ENCODE data around the gene OLIG3. TPM values are rescaled to one million over a fixed set of nuclear protein-coding genes. Genes with fewer than 3 reads are reported as not detected.

OLIG3 gene
- total and polyA plus RNA-seq, 2 of the 8 experiments (the other 6 are each of a cell fraction or from before 2014, with no cell fraction given) = 0.60 to 1.3 TPM

- no peak overlapping the region for H3K4ac ChIP-seq (replicated peaks; ENCODE audit: insufficient read length, low read depth, low read length)
- peaks cover 0 to 5% (median 4%) of the 10 kb centered on the region in 4 experiments; a peak in 4 of 7 replicates for H3K4me1 ChIP-seq (replicated peaks in 1 of 4; ENCODE audit: control insufficient read depth in 3 of 4, insufficient read depth in 4 of 4, low read length in 3 of 4)
- WGBS, 2 experiments (ENCODE audit: extremely low coverage in 1 of 2, insufficient coverage in 1 of 2, insufficient read length in 1 of 2, insufficient replicate concordance in 2 of 2, low coverage in 1 of 2, low lambda C conversion rate in 2 of 2, missing lambda C conversion rate in 1 of 2) = 97% methylated on average over 3 of the region's 3 CpGs; no CpG with 5 or more reads in 1 of the 2 experiments
- H3K36me3 ChIP-seq (ENCODE audit: control insufficient read depth in 2 of 4, insufficient read depth in 4 of 4, low read length in 3 of 4) = no peaks in the 10 kb centered on the region
- H2BK12ac ChIP-seq (ENCODE audit: low read depth, low read length) = no peak overlapping the region
- no peaks in the 10 kb centered on the region for H4K20me1 ChIP-seq (replicated peaks in 1 of 2; ENCODE audit: control insufficient read depth in 1 of 2, insufficient read depth in 2 of 2, low read length in 2 of 2)
- no peaks in the 10 kb centered on the region for H3K9me3 ChIP-seq (ENCODE audit: insufficient read depth in 2 of 2, low read depth in 1 of 2, low read length in 1 of 2)
- no peak for FAIRE-seq
- ChIA-PET POLR2A (ENCODE audit: partially characterized antibody) (no interaction called here), CTCF (ENCODE audit: partially characterized antibody) (interaction anchor here (9.0 kb wide), 1 partner anchor 117 kb away, joined by 55 read pairs; no protein-coding TSS in a partner anchor)
- H3K27me3 ChIP-seq (replicated peaks in 1 of 4; ENCODE audit: control insufficient read depth in 3 of 4, extremely low read depth in 1 of 4, insufficient read depth in 3 of 4, low read length in 3 of 4) = peaks cover 0 to 1% (median 0%) of the 10 kb centered on the region in 4 experiments; a peak in 2 of 7 replicates
- H3K27ac ChIP-seq (ENCODE audit: low read depth, low read length) = no peak overlapping the region
- no peak overlapping the region for H4K5ac ChIP-seq (ENCODE audit: insufficient read length, low read depth, low read length)
- H3K79me1 ChIP-seq (ENCODE audit: low read depth, low read length) = no peaks in the 10 kb centered on the region
- H3K4me3 ChIP-seq (ENCODE audit: extremely low read depth in 1 of 4, insufficient read depth in 2 of 4, low read depth in 3 of 4, low read length in 4 of 4) = no peak overlapping the region
- H3K4me2 ChIP-seq (ENCODE audit: insufficient read depth in 1 of 2, low read depth in 2 of 2, low read length in 2 of 2) = no peak overlapping the region
- H3K9ac ChIP-seq (replicated peaks in 1 of 4; ENCODE audit: extremely low read depth in 1 of 4, low read depth in 3 of 4, low read length in 3 of 4) = no peak overlapping the region
- no peaks in the 10 kb centered on the region for H3K23me2 ChIP-seq (ENCODE audit: low read depth, low read length)
- H4K8ac ChIP-seq (ENCODE audit: extremely low read depth, insufficient read depth, low read length) = no peak overlapping the region
- no peak for DNase-seq (ENCODE audit: low read depth in 1 of 2, low spot score in 2 of 2)
- no peak overlapping the region for H3K18ac ChIP-seq (ENCODE audit: extremely low read depth, low read length)
- H2BK5ac ChIP-seq (ENCODE audit: low read depth, low read length) = no peak overlapping the region
- H2AFZ ChIP-seq (ENCODE audit: low read length) = no peak overlapping the region
- H4K91ac ChIP-seq (replicated peaks; ENCODE audit: insufficient read length, low read length) = no peak overlapping the region
- H3K79me2 ChIP-seq (ENCODE audit: control insufficient read depth in 1 of 2, insufficient read depth in 2 of 2, low read length in 2 of 2) = no peaks in the 10 kb centered on the region
- no peak overlapping the region for H2BK120ac ChIP-seq (replicated peaks; ENCODE audit: low read depth, low read length)
- no peak overlapping the region for H3K14ac ChIP-seq (ENCODE audit: insufficient read length)
- no peak overlapping the region for H2AK5ac ChIP-seq (ENCODE audit: low read depth, low read length)
- H2BK20ac ChIP-seq (ENCODE audit: low read length) = no peak overlapping the region
- no peak overlapping the region for H2BK15ac ChIP-seq (ENCODE audit: low read length)
- no peak overlapping the region for H3K56ac ChIP-seq (replicated peaks; ENCODE audit: insufficient read length, low read depth, low read length)
- H3K23ac ChIP-seq (ENCODE audit: insufficient read length) = no peak overlapping the region
- TF ChIP-seq SUZ12 (IDR thresholded peaks at IDR 0.05; ENCODE audit: low read length) = no peak
- TF ChIP-seq JUN (IDR thresholded peaks at IDR 0.05; ENCODE audit: low read depth, low read length) = no peak
- TF ChIP-seq SIN3A (conservative IDR thresholded peaks at IDR 0.05 in 1 of 2, IDR thresholded peaks at IDR 0.05 in 1 of 2; ENCODE audit: low read depth in 1 of 2, low read length in 2 of 2) = no peak
- TF ChIP-seq BCL11A (IDR thresholded peaks at IDR 0.05; ENCODE audit: low read depth in 2 of 2, low read length in 2 of 2) = no peak
These were observed 21.5 kb downstream of the OLIG3 start for GRCh38 chr6:137472641-137473137.
